HepG2 (cell line): Measurements from ENCODE around the gene RAB39A. TPM values are rescaled to one million over a fixed set of nuclear protein-coding genes. Genes with fewer than 3 reads are reported as not detected.

Source experiments
- AKAP8 ChIP-seq: sonication (generic); formaldehyde crosslinking; IDR thresholded peaks from 2 replicates; pipeline ENCODE4 v1.5.1; 2020; ENCODE audit warnings: mild to moderate bottlenecking, missing genetic modification reagents
- CHD4 ChIP-seq: fragments of 200-600 bp; sonication (generic); IDR thresholded peaks from 2 replicates; pipeline ENCODE4 v1.7.0; 2017; ENCODE audit warnings: mild to moderate bottlenecking, low read length, borderline replicate concordance
- GATAD2A ChIP-seq: IDR thresholded peaks from 2 replicates; pipeline ENCODE4 v1.6.1; 2016
- HIVEP1 ChIP-seq: sonication (generic); formaldehyde crosslinking; IDR thresholded peaks from 2 replicates; pipeline ENCODE4 v1.4.0; 2020; ENCODE audit warnings: mild to moderate bottlenecking, missing genetic modification reagents
- JUNB ChIP-seq: sonication (generic); formaldehyde crosslinking; IDR thresholded peaks from 2 replicates; pipeline ENCODE4 v1.8.0; 2022; ENCODE audit warnings: missing genetic modification reagents, mild to moderate bottlenecking, borderline replicate concordance
- RFX5 ChIP-seq: IDR thresholded peaks from 2 replicates; pipeline ENCODE4 v1.6.1; 2011; ENCODE audit warnings: low read depth, low read length, improper control_type of control experiment
- SRSF4 ChIP-seq: fragments of 200-400 bp; formaldehyde crosslinking; IDR thresholded peaks from one replicate; pipeline ENCODE4 v1.6.1; 2018; ENCODE audit warnings: mild to moderate bottlenecking, low read depth, low read length, moderate library complexity; ENCODE audit not compliant: poor library complexity, severe bottlenecking
- STAG1 ChIP-seq: sonication (generic); formaldehyde crosslinking; IDR thresholded peaks from 2 replicates; pipeline ENCODE4 v1.4.0; 2020; ENCODE audit warnings: missing genetic modification reagents
- TRIM22 ChIP-seq: fragments of 450-650 bp; IDR thresholded peaks from 2 replicates; pipeline ENCODE4 v1.6.1; 2017
- TSC22D2 ChIP-seq: sonication (generic); formaldehyde crosslinking; IDR thresholded peaks from 2 replicates; pipeline ENCODE4 v1.5.1; 2020; ENCODE audit warnings: missing genetic modification reagents, mild to moderate bottlenecking, borderline replicate concordance
- U2AF1 ChIP-seq: fragments of 200-400 bp; formaldehyde crosslinking; optimal IDR thresholded peaks from 2 replicates; pipeline ENCODE3; 2017; ENCODE audit warnings: mild to moderate bottlenecking, low read depth, low read length
- ZBTB33 ChIP-seq: sonication (generic); formaldehyde crosslinking; IDR thresholded peaks from 2 replicates; pipeline ENCODE4 v1.4.0; 2020; ENCODE audit warnings: missing genetic modification reagents
- ZBTB37 ChIP-seq: sonication (generic); formaldehyde crosslinking; IDR thresholded peaks from 2 replicates; pipeline ENCODE4 v1.4.0; 2020; ENCODE audit warnings: mild to moderate bottlenecking, missing genetic modification reagents
- ZBTB4 ChIP-seq: sonication (generic); formaldehyde crosslinking; IDR thresholded peaks from 2 replicates; pipeline ENCODE4 v1.4.0; 2020; ENCODE audit warnings: missing genetic modification reagents, mild to moderate bottlenecking, borderline replicate concordance
- ZFP36 ChIP-seq: fragments of 150-350 bp; IDR thresholded peaks from 2 replicates; pipeline ENCODE4 v1.6.1; 2018; ENCODE audit warnings: borderline replicate concordance, low read length, low read depth; ENCODE audit not compliant: partially characterized antibody
- ZNF12 ChIP-seq: sonication (generic); formaldehyde crosslinking; IDR thresholded peaks from 2 replicates; pipeline ENCODE4 v1.5.0; 2020; ENCODE audit warnings: missing genetic modification reagents
- ZNF180 ChIP-seq: sonication (generic); formaldehyde crosslinking; IDR thresholded peaks from 2 replicates; pipeline ENCODE4 v1.4.0; 2020; ENCODE audit warnings: low read depth, missing genetic modification reagents, borderline replicate concordance
- ZNF232 ChIP-seq: sonication (generic); formaldehyde crosslinking; IDR thresholded peaks from 2 replicates; pipeline ENCODE4 v1.4.0; 2020; ENCODE audit warnings: missing genetic modification reagents, borderline replicate concordance
- ZNF251 ChIP-seq: sonication (generic); formaldehyde crosslinking; IDR thresholded peaks from 2 replicates; pipeline ENCODE4 v1.9.0; 2021; ENCODE audit warnings: mild to moderate bottlenecking, missing genetic modification reagents
- ZNF383 ChIP-seq: sonication (generic); formaldehyde crosslinking; IDR thresholded peaks from 2 replicates; pipeline ENCODE4 v1.4.0; 2020; ENCODE audit warnings: missing genetic modification reagents, mild to moderate bottlenecking, borderline replicate concordance
- ZNF430 ChIP-seq: sonication (generic); formaldehyde crosslinking; IDR thresholded peaks from 2 replicates; pipeline ENCODE4 v1.9.0; 2021; ENCODE audit warnings: mild to moderate bottlenecking, missing genetic modification reagents
- ZNF672 ChIP-seq: sonication (generic); formaldehyde crosslinking; IDR thresholded peaks from 2 replicates; pipeline ENCODE4 v1.8.1; 2022; ENCODE audit warnings: missing genetic modification reagents
- polyA plus RNA-seq, 8 experiments: library from polyadenylated mRNA; depleted of rRNA in 3 of 8; stranded (reverse) in 7 of 8; unstranded in 1 of 8; fragments of >200 nt; fragmentation: Illumina TruSeq in 4 of 8; extraction: Trizol in 4 of 8; gene quantifications; 2 replicates each; pipeline versions ENCODE4 v1.2.1 to v1.2.3, GENCODE V29; 2011 to 2016; ENCODE audit warnings: low read depth in 4 of 8, missing spikeins in 1 of 8, mixed read lengths in 1 of 8; ENCODE audit not compliant: insufficient read depth in 1 of 8
- total RNA-seq, 5 experiments: library from RNA; depleted of rRNA; stranded (reverse); fragments of >200 nt; fragmentation: Illumina TruSeq; extraction: Trizol; gene quantifications; 2 replicates each; pipeline ENCODE4 v1.2.3, GENCODE V29; 2016; ENCODE audit warnings: low read depth in 1 of 5

RAB39A gene
- total and polyA plus RNA-seq, 2 of the 13 experiments (the other 11 are each of a cell fraction or from before 2014, with no cell fraction given) = not detected

- TF ChIP-seq ZBTB37 (CRISPR knock-in tag) (no peak), ZNF180 (no peak), TSC22D2 (CRISPR knock-in tag) (no peak), SRSF4 (no peak), AKAP8 (CRISPR knock-in tag) (no peak), ZNF430 (CRISPR knock-in tag) (0 out of 2 replicates have a peak, but pooled peaks have one; percentile 23), JUNB (CRISPR knock-in tag) (no peak), STAG1 (CRISPR knock-in tag) (no peak), ZNF383 (no peak), ZFP36 (no peak), ZNF12 (no peak), ZNF672 (CRISPR knock-in tag) (no peak), ZNF251 (CRISPR knock-in tag) (no peak), CHD4 (no peak), ZNF232 (0 out of 2 replicates have a peak, but pooled peaks have one; percentile 10), RFX5 (no peak), TRIM22 (no peak), HIVEP1 (CRISPR knock-in tag) (no peak), ZBTB4 (CRISPR knock-in tag) (0 out of 2 replicates have a peak, but pooled peaks have one; percentile 3), U2AF1 (peak; percentile 16), ZBTB33 (CRISPR knock-in tag) (no peak), GATAD2A (CRISPR knock-in tag) (no peak)
Measured at GRCh38 chr11:108009497-108010370, 81.5 kb downstream of the RAB39A start (continued).
